Activated B cell treated with CpG ODN at 0.5 μM for 24 hours (primary cell): ENCODE measurements around the gene ALDH3B1. TPM values are rescaled to one million over a fixed set of nuclear protein-coding genes. Genes with fewer than 3 reads are reported as not detected.

Experiments
- ATAC-seq: fragments of 200-7000 bp; cut with Tn5 transposase; one replicate; pipeline ENCODE4 v1.10.0; 2021; ENCODE audit warnings: low read depth, mild to moderate bottlenecking, moderate library complexity
- CTCF ChIA-PET: fragments of 350-600 bp; sonication (Branson Sonifier 250); formaldehyde crosslinking; loops from one replicate; lab custom pipeline; 2021; ENCODE audit warnings: antibody characterized with exemption; lab: Charles Lee
- POLR2A ChIA-PET: fragments of 350-600 bp; sonication (Branson Sonifier 250); formaldehyde crosslinking; loops from one replicate; lab custom pipeline; 2021; ENCODE audit warnings: antibody characterized with exemption; lab: Charles Lee
- DNase-seq: peaks from one replicate; pipeline ENCODE4 v3.0.0; 2022
- H3K27ac Mint-ChIP-seq: one replicate; pipeline ENCODE4 v1.8.0; 2020; ENCODE audit warnings: mixed read lengths
- H3K27me3 Mint-ChIP-seq: one replicate; pipeline ENCODE4 v1.8.0; 2021; ENCODE audit warnings: mixed read lengths
- H3K36me3 Mint-ChIP-seq: one replicate; pipeline ENCODE4 v1.8.0; 2021; ENCODE audit warnings: low read depth, mixed read lengths
- H3K4me1 Mint-ChIP-seq: one replicate; pipeline ENCODE4 v1.8.0; 2021; ENCODE audit warnings: mixed read lengths
- H3K4me3 Mint-ChIP-seq: one replicate; pipeline ENCODE4 v1.8.0; 2020; ENCODE audit warnings: mild to moderate bottlenecking, mixed read lengths
- H3K9me3 Mint-ChIP-seq: one replicate; pipeline ENCODE4 v1.8.0; 2020; ENCODE audit warnings: mixed read lengths
- CTCF ChIP-seq: fragments of 200-600 bp; IDR thresholded peaks from one replicate; pipeline ENCODE4 v1.8.0; 2022; ENCODE audit warnings: antibody characterized with exemption, mild to moderate bottlenecking
- intact Hi-C: fragments of 100-400 bp; cut with micrococcal nuclease; formaldehyde crosslinking; loops from one replicate; pipeline ENCODE4 v1.15.1; 2024
- total RNA-seq: library from RNA; stranded (reverse); gene quantifications from 2 replicates; pipeline ENCODE4 v1.2.3, GENCODE V29; 2022

ALDH3B1 gene
- total RNA-seq, 1 donor from 2014 or later, result 0.53 TPM

GRCh38 chr11:68051191-68052136 lies 41.3 kb downstream of the ALDH3B1 start:
- no peak overlapping the region for H3K4me3 Mint-ChIP-seq
- ChIA-PET CTCF (no interaction called here), POLR2A (no interaction called here)
- H3K4me1 Mint-ChIP-seq, result peaks cover 3% of the 10 kb centered on the region
- H3K27ac Mint-ChIP-seq, result no peak overlapping the region
- intact Hi-C loops, result no loop called here
- TF ChIP-seq CTCF, result no peak
- peaks cover 57% of the 10 kb centered on the region for H3K36me3 Mint-ChIP-seq
- no peak for DNase-seq
- H3K27me3 Mint-ChIP-seq, result no peaks in the 10 kb centered on the region
- H3K9me3 Mint-ChIP-seq, result no peaks in the 10 kb centered on the region
- no peak for ATAC-seq

GRCh38 chr11:68052137-68052873 lies 42.2 kb downstream of the ALDH3B1 start:
- DNase-seq (no peak), ATAC-seq (no peak)
- Mint-ChIP-seq H3K36me3 (peaks cover 50% of the 10 kb centered on the region), H3K4me3 (no peak overlapping the region), H3K9me3 (no peaks in the 10 kb centered on the region), H3K27me3 (no peaks in the 10 kb centered on the region), H3K4me1 (peaks cover 3% of the 10 kb centered on the region), H3K27ac (no peak overlapping the region)
- intact Hi-C loops, result no loop called here
- ChIA-PET CTCF (no interaction called here), POLR2A (no interaction called here)
- TF ChIP-seq CTCF, result no peak

GRCh38 chr11:68053117-68053516 lies 43.0 kb downstream of the ALDH3B1 start:
- Mint-ChIP-seq H3K4me3 (no peak overlapping the region), H3K9me3 (no peaks in the 10 kb centered on the region), H3K27ac (peak overlapping the region; percentile 6), H3K4me1 (peaks cover 3% of the 10 kb centered on the region), H3K36me3 (peaks cover 45% of the 10 kb centered on the region), H3K27me3 (no peaks in the 10 kb centered on the region)
- ChIA-PET POLR2A (interaction anchor here (1.1 kb wide), 1 partner anchor 12 kb away, joined by 3 read pairs; no protein-coding TSS in a partner anchor), CTCF (no interaction called here)
- intact Hi-C loops, result no loop called here
- no peak for ATAC-seq
- no peak for DNase-seq
- TF ChIP-seq CTCF, result no peak

GRCh38 chr11:68053981-68054812 lies 44.1 kb downstream of the ALDH3B1 start:
- no peaks in the 10 kb centered on the region for H3K9me3 Mint-ChIP-seq
- CTCF ChIA-PET, result no interaction called here
- POLR2A ChIA-PET, result interaction anchor here (1.1 kb wide), 1 partner anchor 14 kb away, joined by 3 read pairs; no protein-coding TSS in a partner anchor
- intact Hi-C loops, result no loop called here
- no peak overlapping the region for H3K4me3 Mint-ChIP-seq
- no peak for ATAC-seq
- peaks cover 3% of the 10 kb centered on the region for H3K4me1 Mint-ChIP-seq
- H3K27ac Mint-ChIP-seq, result no peak overlapping the region
- no peaks in the 10 kb centered on the region for H3K27me3 Mint-ChIP-seq
- no peak for TF ChIP-seq CTCF
- H3K36me3 Mint-ChIP-seq, result peaks cover 38% of the 10 kb centered on the region
- no peak for DNase-seq
